Effector CD4-positive, alpha-beta T cell (primary cell): ENCODE measurements around the gene PPP1R36.
"Not testable (repeated sequence)": the region's sequence is repeated elsewhere in the genome, so short reads cannot be mapped to it uniquely, and the experiment has no call there.

Experiments used
- DNase-seq: peaks from one replicate; pipeline ENCODE4 v3.0.0-alpha.2; 2020

Gene PPP1R36

GRCh38 chr14:64614805-64615391 is 65.1 kb downstream of the PPP1R36 start:
- no peak for DNase-seq

DNA sequence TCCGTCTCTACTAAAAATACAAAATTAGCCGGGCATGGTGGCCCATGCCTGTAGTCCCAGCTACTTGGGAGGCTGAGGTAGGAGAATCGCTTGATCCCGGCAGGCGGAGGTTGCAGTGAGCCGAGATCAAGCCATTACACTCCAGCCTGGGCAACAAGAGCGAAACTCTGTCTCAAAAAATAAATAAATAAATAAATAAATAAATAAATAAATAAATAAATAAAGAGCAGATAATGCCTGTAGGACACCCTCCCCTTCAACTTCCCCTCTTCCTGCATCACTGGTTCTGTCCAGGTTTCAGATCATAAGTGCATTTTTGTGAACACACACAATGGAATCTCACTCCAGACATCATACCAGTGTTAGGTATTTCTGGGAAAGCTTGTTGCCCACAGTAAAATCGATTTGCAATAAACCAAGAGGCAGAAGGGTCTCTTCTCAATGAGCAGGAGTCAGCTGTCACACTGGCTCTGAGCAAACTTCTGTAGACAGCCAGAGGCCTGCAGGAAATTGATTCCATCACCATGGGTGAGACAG is 68.2 kb downstream of the PPP1R36 start:
- not testable (repeated sequence) for DNase-seq

- DNase-seq, result no peak
These were observed 71.1 kb downstream of the PPP1R36 start for GRCh38 chr14:64620910-64621309.

GRCh38 chr14:64623554-64624165 is 73.9 kb downstream of the PPP1R36 start:
- no peak for DNase-seq

GRCh38 chr14:64625386-64626232 is 75.8 kb downstream of the PPP1R36 start:
- DNase-seq, result no peak

GRCh38 chr14:64628940-64629408 is 79.2 kb downstream of the PPP1R36 start:
- no peak for DNase-seq

GRCh38 chr14:64630778-64631177 is 81.0 kb downstream of the PPP1R36 start:
- no peak for DNase-seq

DNA sequence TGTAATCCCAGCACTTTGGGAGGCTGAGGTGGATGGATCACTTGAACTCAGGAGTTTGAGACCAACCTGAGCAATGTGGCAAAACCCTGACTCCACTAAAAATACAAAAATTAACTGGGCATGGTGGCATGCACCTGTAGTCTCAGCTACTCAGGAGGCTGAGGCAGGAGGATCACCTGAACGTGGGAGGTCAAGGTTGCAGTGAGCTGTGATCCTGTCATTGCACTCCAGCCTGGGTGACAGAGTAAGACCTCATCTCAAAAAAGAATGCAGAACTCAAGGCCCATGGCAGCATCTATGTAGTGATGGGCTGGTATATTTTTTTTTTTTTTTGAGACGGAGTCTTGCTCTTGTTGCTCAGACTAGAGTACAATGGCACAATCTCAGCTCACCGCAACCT is 81.5 kb downstream of the PPP1R36 start:
- DNase-seq, result not testable (repeated sequence)

- no peak for DNase-seq
These were observed 82.3 kb downstream of the PPP1R36 start for GRCh38 chr14:64632056-64632455.

DNA sequence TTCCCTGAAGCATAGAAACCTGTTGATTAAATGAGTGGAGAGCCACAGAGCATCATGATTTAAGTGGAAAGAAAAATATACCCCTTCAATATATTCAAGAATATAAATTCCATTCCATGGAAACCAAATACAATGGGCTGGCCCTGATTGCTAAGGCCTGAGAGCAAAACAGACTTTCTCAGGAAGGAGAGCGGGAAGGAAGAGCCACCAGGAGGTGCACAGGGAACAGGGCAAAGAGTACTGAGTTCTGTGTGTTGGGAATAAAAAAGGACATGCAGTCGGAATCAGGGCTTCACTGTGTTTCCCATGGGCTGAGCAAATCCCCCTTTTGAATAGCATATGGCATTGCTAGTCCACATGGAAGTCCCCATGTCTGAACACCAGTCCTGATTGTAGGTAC is 84.8 kb downstream of the PPP1R36 start:
- DNase-seq, result no peak

DNA sequence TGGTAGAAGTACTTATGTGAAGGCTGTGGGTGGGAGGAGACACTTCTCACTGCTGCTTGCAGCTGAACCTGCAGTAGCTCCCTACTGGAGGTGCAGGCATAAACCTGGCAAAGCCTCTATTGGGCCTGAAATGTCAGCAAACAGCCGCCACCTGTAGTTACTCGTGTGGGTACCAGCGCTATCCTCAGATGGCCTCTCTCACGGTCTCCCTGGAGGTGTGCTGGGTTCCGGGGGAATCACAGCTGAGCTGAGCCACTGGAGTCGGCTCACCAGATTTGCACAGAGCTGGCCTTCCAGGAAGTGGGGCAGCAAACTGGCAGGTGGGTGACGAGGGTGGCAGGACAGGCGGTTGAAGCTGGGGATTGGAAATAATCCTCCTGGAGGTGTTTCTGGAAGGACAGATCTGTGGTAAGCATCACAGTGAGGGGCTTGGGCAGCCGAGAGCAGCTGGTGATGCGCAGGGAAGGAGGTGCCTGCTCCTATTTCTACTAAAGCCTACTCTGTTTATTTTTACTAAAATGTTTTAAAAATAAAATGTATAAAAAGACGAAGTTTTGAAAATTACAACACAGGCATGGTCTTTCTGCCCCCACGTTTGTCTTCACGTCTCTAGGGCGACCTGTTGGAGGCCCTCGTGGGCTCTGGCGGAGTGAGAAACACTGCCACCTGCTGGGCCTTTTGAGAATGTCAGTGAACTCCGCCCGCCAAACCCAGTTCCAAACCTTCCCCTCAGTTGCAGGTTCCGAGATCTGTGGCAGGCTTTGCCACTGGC is 86.6 kb downstream of the PPP1R36 start:
- DNase-seq, result peak; percentile 57

GRCh38 chr14:64636980-64637429 is 87.2 kb downstream of the PPP1R36 start:
- DNase-seq, result no peak

DNA sequence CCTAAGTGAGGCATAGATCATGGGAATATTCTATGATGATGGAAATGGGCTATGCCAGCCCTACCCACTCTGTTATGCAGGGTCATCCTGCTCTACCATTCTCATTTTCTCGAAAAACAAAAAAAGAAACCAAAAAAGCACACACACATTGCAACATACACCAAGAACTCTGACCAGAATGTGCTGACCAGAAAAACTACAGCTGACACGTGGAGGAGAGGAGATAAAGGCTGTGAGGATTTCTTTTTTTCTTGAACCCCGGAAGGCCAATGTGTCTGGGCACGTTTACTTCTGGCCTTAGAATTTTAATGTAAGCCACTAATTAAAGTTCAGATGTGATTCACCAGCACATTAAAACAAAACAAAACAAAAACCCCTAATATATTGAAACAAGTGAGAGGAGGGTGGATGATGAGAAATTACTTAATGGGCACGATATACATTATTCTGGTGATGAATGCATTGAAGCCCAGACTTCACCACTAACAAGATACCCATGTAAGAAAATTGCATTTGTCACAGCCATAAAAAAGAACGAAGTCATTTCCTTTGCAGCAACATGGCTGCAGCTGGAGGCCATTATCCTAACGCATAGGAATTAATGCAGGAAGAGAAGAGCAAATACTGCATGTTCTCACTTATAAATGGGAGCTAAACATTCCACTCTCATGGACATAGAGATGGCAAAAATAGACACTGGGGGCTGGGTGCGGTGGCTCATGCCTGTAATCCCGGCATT is 88.1 kb downstream of the PPP1R36 start:
- DNase-seq, result no peak

GRCh38 chr14:64638625-64639024 is 88.9 kb downstream of the PPP1R36 start:
- no peak for DNase-seq
